HG03571 (cell line): ENCODE results near the gene ACBD3.

ENCODE experiments used
- ATAC-seq: cut with Tn5 transposase; IDR thresholded peaks from one replicate; pipeline ENCODE4 v1.9.1; 2021; ENCODE audit not compliant: unreplicated experiment

ACBD3 gene

GRCh38 chr1:226135059-226135651 is 51.4 kb downstream of the ACBD3 start:
- no peak for ATAC-seq

- ATAC-seq: no peak
Measured at GRCh38 chr1:226134170-226135058, 52.1 kb downstream of the ACBD3 start.

GRCh38 chr1:226133504-226134123 is 52.9 kb downstream of the ACBD3 start:
- ATAC-seq: no peak

- peak; percentile 46 for ATAC-seq
Measured at GRCh38 chr1:226132728-226133503, 53.6 kb downstream of the ACBD3 start.

- no peak for ATAC-seq
Measured at GRCh38 chr1:226131639-226132038, 54.9 kb downstream of the ACBD3 start.

- no peak for ATAC-seq
Measured at GRCh38 chr1:226129230-226129629, 57.3 kb downstream of the ACBD3 start.

- ATAC-seq: no peak
Measured at GRCh38 chr1:226128487-226129075, 58.0 kb downstream of the ACBD3 start.

GRCh38 chr1:226126824-226127569 is 59.5 kb downstream of the ACBD3 start:
- no peak for ATAC-seq

- no peak for ATAC-seq
Measured at GRCh38 chr1:226125831-226126230, 60.7 kb downstream of the ACBD3 start.

GRCh38 chr1:226125097-226125630 is 61.4 kb downstream of the ACBD3 start:
- no peak for ATAC-seq

GRCh38 chr1:226123591-226124471 is 62.7 kb downstream of the ACBD3 start:
- no peak for ATAC-seq

- no peak for ATAC-seq
Measured at GRCh38 chr1:226123212-226123560, 63.4 kb downstream of the ACBD3 start.

GRCh38 chr1:226121587-226122400 is 64.7 kb downstream of the ACBD3 start:
- peak; percentile 58 for ATAC-seq

- no peak for ATAC-seq
Measured at GRCh38 chr1:226121049-226121586, 65.4 kb downstream of the ACBD3 start.

GRCh38 chr1:226120398-226120797 is 66.1 kb downstream of the ACBD3 start:
- no peak for ATAC-seq

- no peak for ATAC-seq
Measured at GRCh38 chr1:226119169-226119568, 67.4 kb downstream of the ACBD3 start.

GRCh38 chr1:226118357-226118756 is 68.2 kb downstream of the ACBD3 start:
- no peak for ATAC-seq

- no peak for ATAC-seq
Measured at GRCh38 chr1:226117330-226117729, 69.2 kb downstream of the ACBD3 start.
